K562 (cell line): ENCODE data around the gene SLC17A2. TPM values are rescaled to one million over a fixed set of nuclear protein-coding genes. Genes with fewer than 3 reads are reported as not detected.

Experiments used
- ATAC-seq: fragments of 200-7000 bp; cut with Tn5 transposase; 3 replicates; pipeline ENCODE4 v1.9.1; 2020; ENCODE audit warnings: moderate library complexity
- BruUV-seq: library from RNA; stranded (reverse); fragments of 400-500 nt; replicated peaks from 2 replicates; lab custom pipeline; 2021; lab: Mats Ljungman, UMichigan
- CTCF ChIA-PET: fragments of 300-600 bp; formaldehyde crosslinking; extraction: SDS; loops from one replicate; lab custom pipeline; 2021; ENCODE audit warnings: low intra/inter-chr PET ratio; lab: Yijun Ruan, JAX
- POLR2A ChIA-PET: fragments of 300-600, 350-650 bp; sonication (Branson Sonifier 250); formaldehyde crosslinking; extraction: SDS; loops from one replicate; lab custom pipeline; 2021; ENCODE audit warnings: antibody characterized with exemption, inconsistent platforms; lab: Yijun Ruan, JAX
- DNase-seq, 4 experiments: peaks; one replicate each; pipeline versions ENCODE4 v3.0.0 to v3.0.0-alpha.2; 2011 to 2018; ENCODE audit warnings: low spot score in 3 of 4, mixed read lengths in 3 of 4; ENCODE audit errors: extremely low read depth in 1 of 4
- FAIRE-seq: peaks from 2 replicates; lab custom pipeline; 2011; peaks lifted over from hg19 to GRCh38; lab: Jason Lieb, UNC
- H2AFZ ChIP-seq: 2 replicates; pipeline ENCODE4 v1.6.0; 2011; ENCODE audit warnings: low read depth, low read length, control low read depth, inconsistent platforms
- H3K27ac ChIP-seq: fragments of 200-600 bp; 3 replicates; pipeline ENCODE4 v1.8.0; 2011; ENCODE audit warnings: low read depth, mild to moderate bottlenecking, control low read depth, inconsistent platforms, low read length, moderate library complexity, mixed read lengths; ENCODE audit errors: extremely low read depth
- H3K27me3 ChIP-seq, 2 experiments: fragments of 300-600 bp in 1 of 2; 2 replicates in 1 of 2; 3 replicates in 1 of 2; pipeline versions ENCODE4 v1.6.0 to v1.8.0; 2011; ENCODE audit warnings: inconsistent platforms in 2 of 2, low read length in 2 of 2, mild to moderate bottlenecking in 1 of 2, mixed read lengths in 1 of 2, moderate library complexity in 1 of 2; ENCODE audit not compliant: control insufficient read depth in 2 of 2, insufficient read depth in 2 of 2
- H3K36me3 ChIP-seq: fragments of 300-600 bp; 3 replicates; pipeline ENCODE4 v1.8.0; 2011; ENCODE audit warnings: mild to moderate bottlenecking, low read length, inconsistent platforms; ENCODE audit not compliant: control insufficient read depth, insufficient read depth
- H3K4me1 ChIP-seq, 2 experiments: fragments of 200-600 bp in 1 of 2; replicated peaks in 1 of 2; 2 replicates in 1 of 2; 3 replicates in 1 of 2; pipeline versions ENCODE4 v1.5.1 to v1.8.0; 2011; ENCODE audit warnings: inconsistent platforms in 2 of 2, low read length in 2 of 2, mild to moderate bottlenecking in 1 of 2, mixed read lengths in 1 of 2, moderate library complexity in 1 of 2; ENCODE audit not compliant: control insufficient read depth in 2 of 2, insufficient read depth in 2 of 2
- H3K4me2 ChIP-seq: 2 replicates; pipeline ENCODE4 v1.6.1; 2011; ENCODE audit warnings: low read length, control low read depth, inconsistent platforms, mixed read lengths; ENCODE audit not compliant: insufficient read depth
- H3K4me3 ChIP-seq: fragments of 200-600 bp; sonication (generic), shearing (Covaris generic); 2 replicates; pipeline ENCODE4 v1.5.1; 2016; ENCODE audit warnings: control low read depth, inconsistent platforms
- H3K79me2 ChIP-seq: fragments of 200-600 bp; 3 replicates; pipeline ENCODE4 v1.8.0; 2011; ENCODE audit warnings: low read length, inconsistent platforms; ENCODE audit not compliant: control insufficient read depth, insufficient read depth
- H3K9ac ChIP-seq, 2 experiments: 2 replicates each; pipeline versions ENCODE4 v1.6.0 to v1.6.1; 2011; ENCODE audit warnings: low read depth in 2 of 2, low read length in 2 of 2, control low read depth in 1 of 2, inconsistent platforms in 1 of 2, mild to moderate bottlenecking in 1 of 2, mixed read lengths in 1 of 2; ENCODE audit not compliant: insufficient read depth in 1 of 2
- H3K9me1 ChIP-seq: one replicate; pipeline ENCODE4 v1.6.0; 2011; ENCODE audit warnings: inconsistent platforms, mild to moderate bottlenecking, low read length, moderate library complexity; ENCODE audit not compliant: control insufficient read depth, insufficient read depth
- H3K9me3 ChIP-seq: replicated peaks from 2 replicates; pipeline ENCODE4 v1.5.1; 2011; ENCODE audit warnings: low read depth, low read length, inconsistent platforms; ENCODE audit not compliant: control insufficient read depth, insufficient read depth
- H4K20me1 ChIP-seq: replicated peaks from 2 replicates; pipeline ENCODE4 v1.6.1; 2011; ENCODE audit warnings: low read length, inconsistent platforms, mixed read lengths; ENCODE audit not compliant: control insufficient read depth, insufficient read depth
- C11orf30 ChIP-seq: fragments of 450-650 bp; IDR thresholded peaks from 2 replicates; pipeline ENCODE4 v1.6.1; 2016; ENCODE audit warnings: low read depth, mild to moderate bottlenecking
- CTBP1 ChIP-seq: fragments of 450-650 bp; IDR thresholded peaks from 2 replicates; pipeline ENCODE4 v1.6.1; 2016; ENCODE audit warnings: borderline replicate concordance
- RB1 ChIP-seq: fragments of 450-650 bp; IDR thresholded peaks from 2 replicates; pipeline ENCODE4 v1.6.1; 2017; ENCODE audit warnings: low read depth, mild to moderate bottlenecking
- ZNF431 ChIP-seq: sonication (generic); formaldehyde crosslinking; IDR thresholded peaks from 2 replicates; pipeline ENCODE4 v1.8.0; 2022; ENCODE audit warnings: mild to moderate bottlenecking, missing genetic modification reagents
- WGBS: fragments of 100-300 bp; shearing (Covaris generic); methylation state at CpG from one replicate; pipeline ENCODE4 v1.1.6; 2016; ENCODE audit warnings: low coverage, mixed read lengths; ENCODE audit not compliant: insufficient coverage; ENCODE audit errors: missing lambda C conversion rate; 5-methylcytosine and 5-hydroxymethylcytosine counted together
- in situ Hi-C: fragments of 300-500 bp; cut with MboI; formaldehyde crosslinking; loops from 4 replicates; pipeline ENCODE4 v1.15.0; 2018; ENCODE audit warnings: inconsistent platforms, mixed read lengths
- intact Hi-C: fragments of 100-400 bp; cut with micrococcal nuclease; formaldehyde crosslinking; loops from 2 replicates; pipeline ENCODE4 v1.14.2; 2022
- polyA plus RNA-seq, 8 experiments: library from polyadenylated mRNA; depleted of rRNA in 4 of 8; stranded (reverse) in 5 of 8; unstranded in 3 of 8; fragments of >200 nt; fragmentation: Nextera tagmentation in 2 of 8; fragmentation: Illumina TruSeq in 1 of 8; extraction: Ambion mirVana in 2 of 8; extraction: Trizol in 1 of 8; gene quantifications; 2 replicates each; pipeline versions ENCODE4 v1.2.1 to v1.2.3, GENCODE V29; 2011 to 2014; ENCODE audit warnings: inconsistent platforms in 1 of 8, missing spikeins in 1 of 8
- total RNA-seq, 7 experiments: library from RNA; depleted of rRNA in 6 of 7; stranded (reverse); fragments of >200 nt in 6 of 7; fragmentation: Illumina TruSeq in 2 of 7; extraction: Trizol in 2 of 7; gene quantifications; 2 replicates each; pipeline versions ENCODE4 v1.2.1 to v1.2.3, GENCODE V29; 2011 to 2021; ENCODE audit warnings: low replicate concordance in 1 of 7
- TF ChIP-seq, protein P1 (sequence below), 2 experiments: fragments of 250-450 bp in 1 of 2; fragments of 450-650 bp in 1 of 2; sonication (Bioruptor Pico) in 1 of 2; IDR thresholded peaks; 2 replicates each; pipeline versions ENCODE4 v1.6.1 to v1.8.0; 2016 to 2021; ENCODE audit warnings: mild to moderate bottlenecking in 2 of 2, moderate library complexity in 2 of 2, missing compliant biosample characterization in 1 of 2, missing genetic modification characterization in 1 of 2

SLC17A2 gene
- total and polyA plus RNA-seq, 9 of the 15 experiments (the other 6 are each of a cell fraction or from before 2014, with no cell fraction given) = not detected

DNA sequence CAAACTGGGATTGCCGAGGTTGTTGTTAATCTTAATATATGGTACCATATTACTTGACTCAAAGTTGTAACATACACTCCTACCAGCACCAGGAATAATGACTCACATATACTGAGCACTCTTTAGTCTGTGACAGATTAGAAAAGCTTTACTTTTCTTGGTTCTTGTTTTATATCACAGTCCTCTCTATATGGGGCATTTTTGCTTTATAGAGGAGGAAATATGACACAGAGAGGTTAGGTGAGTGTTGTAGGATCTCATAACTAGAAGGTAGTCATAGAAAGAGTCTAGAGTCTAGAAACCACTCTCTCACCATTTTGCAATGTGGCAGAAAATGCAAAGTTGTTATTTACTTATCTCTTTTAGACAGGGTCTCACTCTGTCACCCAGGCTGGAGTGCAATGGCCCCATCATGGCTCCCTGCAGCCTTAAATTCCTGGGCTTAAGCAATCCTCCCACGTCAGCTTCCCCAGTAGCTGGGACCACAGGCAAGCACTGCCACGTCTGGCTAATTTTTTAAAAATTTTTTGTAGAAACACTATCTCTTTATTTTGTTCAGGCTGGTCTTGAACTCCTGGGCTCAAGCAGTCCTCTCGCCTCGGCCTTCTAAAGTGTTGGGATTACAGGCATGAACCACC is 45.6 kb upstream of the SLC17A2 start:
- peaks cover 10% of the 10 kb centered on the region for H4K20me1 ChIP-seq
- POLR2A ChIA-PET = interaction anchor here (1.9 kb wide), 1 partner anchor 10 kb away, joined by 6 read pairs; no protein-coding TSS in a partner anchor
- CTCF ChIA-PET = no interaction called here
- FAIRE-seq (no peak), DNase-seq (no peak), ATAC-seq (no peak)
- no peaks in the 10 kb centered on the region for H3K27me3 ChIP-seq
- H3K4me2 ChIP-seq = no peak overlapping the region
- no peaks in the 10 kb centered on the region for H3K9me3 ChIP-seq
- H3K9me1 ChIP-seq = no peaks in the 10 kb centered on the region
- H3K79me2 ChIP-seq = no peaks in the 10 kb centered on the region
- H2AFZ ChIP-seq = no peak overlapping the region
- TF ChIP-seq CTBP1 = no peak
- TF ChIP-seq ZNF431 (CRISPR knock-in tag) = no peak
- peak; percentile 25; the same call in 1 of the 2 replicates for TF ChIP-seq C11orf30
- TF ChIP-seq, protein P1, sequence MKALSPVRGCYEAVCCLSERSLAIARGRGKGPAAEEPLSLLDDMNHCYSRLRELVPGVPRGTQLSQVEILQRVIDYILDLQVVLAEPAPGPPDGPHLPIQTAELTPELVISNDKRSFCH (CRISPR knock-in tag; IDR thresholded peaks at IDR 0.05) = no peak
- TF ChIP-seq, protein P1 (tag; IDR thresholded peaks at IDR 0.05) = no peak
- TF ChIP-seq RB1 = no peak
- intact Hi-C loops (no loop called here), in situ Hi-C loops (no loop called here)
- peaks cover 8 to 15% of the 10 kb centered on the region in 2 experiments for H3K4me1 ChIP-seq
- peaks cover 62% of the 10 kb centered on the region for H3K36me3 ChIP-seq
- H3K4me3 ChIP-seq = no peak overlapping the region
- H3K27ac ChIP-seq = no peak overlapping the region
- no peak overlapping the region for H3K9ac ChIP-seq
- BruUV-seq = no TSS peak
- 81% methylated on average over 5 of the region's 5 CpGs for WGBS
